Measurements from ENCODE around the gene IFNW1. TPM values are rescaled to one million over a fixed set of nuclear protein-coding genes. Genes with fewer than 3 reads are reported as not detected.
"Not testable (repeated sequence)": the region's sequence is repeated elsewhere in the genome, so short reads cannot be mapped to it uniquely, and the experiment has no call there.

IFNW1 gene
- total RNA-seq (2016; rRNA removed; fragmentation: Illumina TruSeq; extraction: Trizol) (not detected in 2 replicates), polyA plus RNA-seq (2011; rRNA removed) (not detected in 2 replicates), polyA minus RNA-seq (2011; rRNA and poly(A)+ RNA removed; ENCODE audit: low replicate concordance) (not detected in 2 replicates), Bru-seq, nascent RNA (not detected), BruChase-seq, experiment 1, labeled RNA remaining after a 6-hour chase (not detected), BruChase-seq, experiment 2, labeled RNA remaining after a 2-hour chase (not detected)
- total RNA-seq (2016; cell fraction: cytosol; rRNA removed; fragmentation: Illumina TruSeq; extraction: Trizol; ENCODE audit: low read depth), result not detected in 2 replicates
- not detected in 2 replicates for total RNA-seq (2016; cell fraction: insoluble cytoplasmic fraction; rRNA removed; fragmentation: Illumina TruSeq; extraction: Trizol)
- not detected in 2 replicates for total RNA-seq (2016; cell fraction: membrane; rRNA removed; fragmentation: Illumina TruSeq; extraction: Trizol)
- not detected in 2 replicates for total RNA-seq (2016; cell fraction: nucleus; rRNA removed; fragmentation: Illumina TruSeq; extraction: Trizol)
- polyA plus RNA-seq (2011; cell fraction: cytosol; rRNA removed), result not detected in 2 replicates
- polyA plus RNA-seq (2011; cell fraction: nucleus; rRNA removed), result not detected in 2 replicates
- not detected in 2 replicates for polyA plus RNA-seq (2012)
- not detected in 2 replicates for polyA plus RNA-seq (2016; cell fraction: cytosol; fragmentation: Illumina TruSeq; extraction: Trizol; ENCODE audit: low read depth)
- polyA plus RNA-seq (2016; cell fraction: insoluble cytoplasmic fraction; fragmentation: Illumina TruSeq; extraction: Trizol; ENCODE audit: low read depth), result not detected in 2 replicates
- polyA plus RNA-seq (2016; cell fraction: membrane; fragmentation: Illumina TruSeq; extraction: Trizol; ENCODE audit: low read depth), result not detected in 2 replicates
- polyA plus RNA-seq (2016; cell fraction: nucleus; fragmentation: Illumina TruSeq; extraction: Trizol; ENCODE audit: insufficient read depth, low read depth), result not detected in 2 replicates
- not detected in 2 replicates for polyA minus RNA-seq (2011; cell fraction: cytosol; rRNA and poly(A)+ RNA removed)
- not detected in 2 replicates for polyA minus RNA-seq (2011; cell fraction: nucleus; rRNA and poly(A)+ RNA removed)
- long read RNA-seq, experiment 1, result 0 reads
- long read RNA-seq, experiment 2, result 0 reads

DNA sequence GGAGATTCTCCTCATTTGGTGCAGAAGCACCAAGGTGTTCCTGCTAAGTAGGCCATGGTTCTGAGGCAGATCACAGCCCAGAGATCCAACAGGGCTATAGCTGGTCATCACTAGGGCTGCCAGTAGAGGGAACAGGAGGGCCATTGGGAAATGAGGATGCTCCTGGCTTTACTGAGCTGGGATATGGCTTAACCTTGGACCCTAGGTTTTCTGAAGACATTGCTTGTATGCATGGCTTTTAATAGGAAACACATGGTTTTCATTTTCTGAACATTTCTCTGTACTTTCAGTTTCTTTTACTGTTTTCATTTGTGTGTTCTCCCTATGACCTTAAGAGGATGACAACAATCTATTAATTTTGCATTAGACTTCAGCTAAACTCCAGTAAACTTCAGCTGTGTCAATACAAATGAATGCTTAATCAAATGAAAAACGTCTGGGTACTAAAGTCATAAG lies at the start of gene IFNW1:
Gene IFNW1, minus strand, starts transcription at position 406 of the 456 bp plus-strand sequence. Its CDS starts 262 bp downstream, at position 144.
- TF ChIP-seq PITX1 (CRISPR knock-in tag; IDR thresholded peaks at IDR 0.05) (no peak), MXD4 (CRISPR knock-in tag; IDR thresholded peaks at IDR 0.05) (no peak), PAX8 (CRISPR knock-in tag; IDR thresholded peaks at IDR 0.05; ENCODE audit: borderline replicate concordance) (no peak), SRSF1 (optimal IDR thresholded peaks at IDR 0.05; ENCODE audit: low read depth, low read length) (no peak), NFIC (IDR thresholded peaks at IDR 0.05; ENCODE audit: low read length) (no peak), CEBPG (CRISPR knock-in tag; IDR thresholded peaks at IDR 0.05) (no peak), TCF12 (IDR thresholded peaks at IDR 0.05) (no peak), TCF12 (CRISPR knock-in tag; IDR thresholded peaks at IDR 0.05) (no peak)
- TF ChIP-seq, protein P1, sequence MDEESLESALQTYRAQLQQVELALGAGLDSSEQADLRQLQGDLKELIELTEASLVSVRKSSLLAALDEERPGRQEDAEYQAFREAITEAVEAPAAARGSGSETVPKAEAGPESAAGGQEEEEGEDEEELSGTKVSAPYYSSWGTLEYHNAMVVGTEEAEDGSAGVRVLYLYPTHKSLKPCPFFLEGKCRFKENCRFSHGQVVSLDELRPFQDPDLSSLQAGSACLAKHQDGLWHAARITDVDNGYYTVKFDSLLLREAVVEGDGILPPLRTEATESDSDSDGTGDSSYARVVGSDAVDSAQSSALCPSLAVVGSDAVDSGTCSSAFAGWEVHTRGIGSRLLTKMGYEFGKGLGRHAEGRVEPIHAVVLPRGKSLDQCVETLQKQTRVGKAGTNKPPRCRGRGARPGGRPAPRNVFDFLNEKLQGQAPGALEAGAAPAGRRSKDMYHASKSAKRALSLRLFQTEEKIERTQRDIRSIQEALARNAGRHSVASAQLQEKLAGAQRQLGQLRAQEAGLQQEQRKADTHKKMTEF (CRISPR knock-in tag; IDR thresholded peaks at IDR 0.05), result no peak
- Histone ChIP-seq H3K27ac (ENCODE audit: extremely low read length, insufficient read depth, low read length) (no peak within 1 kb of the TSS), H3K4me2 (ENCODE audit: low read depth, low read length) (no peak within 1 kb of the TSS), H3K4me1 (ENCODE audit: insufficient read depth, low read length) (no peaks in the 10 kb centered on the region), H3K9me3 (ENCODE audit: low read length) (no peaks in the 10 kb centered on the region), H3K4me3 (replicated peaks in 1 of 3; ENCODE audit: insufficient read depth in 1 of 3, low read depth in 2 of 3, low read length in 3 of 3) (no peak within 1 kb of the TSS), H2AFZ (ENCODE audit: low read length) (no peak within 1 kb of the TSS), H3K79me2 (ENCODE audit: insufficient read depth, low read length) (no peaks in the 10 kb centered on the region), H3K27me3 (ENCODE audit: control insufficient read depth in 1 of 2, insufficient read depth in 2 of 2, low read length in 2 of 2) (no peaks in the 10 kb centered on the region), H4K20me1 (ENCODE audit: insufficient read depth, low read length) (no peaks in the 10 kb centered on the region), H3K36me3 (replicated peaks in 1 of 2; ENCODE audit: control insufficient read depth in 1 of 2, insufficient read depth in 2 of 2, low read length in 2 of 2) (no peaks in the 10 kb centered on the region), H3K9ac (ENCODE audit: insufficient read depth, low read depth, low read length) (no peak within 1 kb of the TSS)
- ChIA-PET POLR2A (no interaction called here), CTCF (ENCODE audit: low intra/inter-chr PET ratio, low total read pairs) (no interaction called here)
- WGBS (ENCODE audit: low lambda C conversion rate), result 0% methylated on average over 1 of the region's 1 CpG
- ATAC-seq (peak; percentile 86), DNase-seq (ENCODE audit: low spot score) (no peak), FAIRE-seq (no peak)
- in situ Hi-C loops (cut with HindIII; ENCODE audit: extremely low pct_ligation_motif_present, low pct_unique_long_range_greater_than_20kb), result no loop called here
- no TSS peak for BruUV-seq (replicated peaks)
- intact Hi-C loops (cut with micrococcal nuclease; ENCODE audit: unreplicated experiment), result no loop called here

DNA sequence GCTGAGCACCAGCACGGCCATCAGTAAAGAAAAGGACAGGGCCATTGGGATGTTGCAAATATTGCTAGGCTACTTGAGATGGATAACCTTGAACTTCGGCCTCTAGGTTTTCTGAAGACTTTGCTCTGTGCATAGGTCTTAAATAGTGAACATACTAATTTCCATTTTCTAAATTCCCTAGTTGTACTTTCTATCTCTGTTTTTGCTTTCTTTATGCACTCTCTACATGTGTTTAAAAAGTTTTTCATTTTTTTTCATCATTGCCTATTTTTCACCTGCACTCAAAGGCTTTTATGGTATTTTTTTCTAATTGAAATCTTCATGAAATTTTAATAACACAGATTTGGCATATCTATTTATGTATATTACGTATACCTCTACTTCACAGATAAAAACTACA lies 45.9 kb upstream of the IFNW1 start, which contains the start of gene IFNA4:
Gene IFNA4, minus strand, starts transcription at position 101 of the 400 bp plus-strand sequence. Its CDS starts 56 bp downstream, at position 45.
- in situ Hi-C loops (cut with HindIII; ENCODE audit: extremely low pct_ligation_motif_present, low pct_unique_long_range_greater_than_20kb), result loop anchor here (25.0 kb wide), 1 partner anchor 600 kb away; no protein-coding TSS in a partner anchor
- intact Hi-C loops (cut with micrococcal nuclease; ENCODE audit: unreplicated experiment); FAIRE-seq; H3K4me2 ChIP-seq (ENCODE audit: low read depth, low read length); H3K9me3 ChIP-seq (ENCODE audit: low read length); DNase-seq (ENCODE audit: low spot score); ATAC-seq; H3K27ac ChIP-seq (ENCODE audit: extremely low read length, insufficient read depth, low read length); H3K9ac ChIP-seq (ENCODE audit: insufficient read depth, low read depth, low read length); H4K20me1 ChIP-seq (ENCODE audit: insufficient read depth, low read length); H2AFZ ChIP-seq (ENCODE audit: low read length); H3K4me3 ChIP-seq (replicated peaks in 1 of 3; ENCODE audit: insufficient read depth in 1 of 3, low read depth in 2 of 3, low read length in 3 of 3); H3K27me3 ChIP-seq (ENCODE audit: control insufficient read depth in 1 of 2, insufficient read depth in 2 of 2, low read length in 2 of 2); H3K4me1 ChIP-seq (ENCODE audit: insufficient read depth, low read length); CTCF ChIA-PET (ENCODE audit: low intra/inter-chr PET ratio, low total read pairs); POLR2A ChIA-PET; BruUV-seq (replicated peaks); H3K79me2 ChIP-seq (ENCODE audit: insufficient read depth, low read length); H3K36me3 ChIP-seq (replicated peaks in 1 of 2; ENCODE audit: control insufficient read depth in 1 of 2, insufficient read depth in 2 of 2, low read length in 2 of 2): not testable (repeated sequence)
- WGBS (ENCODE audit: low lambda C conversion rate), result 6% methylated on average over 2 of the region's 3 CpGs

Measured in HepG2 (cell line).